DLD1 (cell line): ENCODE data around the gene MGAT4B.
"Not testable (repeated sequence)": the region's sequence is repeated elsewhere in the genome, so short reads cannot be mapped to it uniquely, and the experiment has no call there.

Experiments used
- in situ Hi-C: cut with HindIII; loops from 2 replicates; pipeline ENCODE4 v1.10.0; 2017; ENCODE audit warnings: low sequenced_read_pairs

Gene MGAT4B

DNA sequence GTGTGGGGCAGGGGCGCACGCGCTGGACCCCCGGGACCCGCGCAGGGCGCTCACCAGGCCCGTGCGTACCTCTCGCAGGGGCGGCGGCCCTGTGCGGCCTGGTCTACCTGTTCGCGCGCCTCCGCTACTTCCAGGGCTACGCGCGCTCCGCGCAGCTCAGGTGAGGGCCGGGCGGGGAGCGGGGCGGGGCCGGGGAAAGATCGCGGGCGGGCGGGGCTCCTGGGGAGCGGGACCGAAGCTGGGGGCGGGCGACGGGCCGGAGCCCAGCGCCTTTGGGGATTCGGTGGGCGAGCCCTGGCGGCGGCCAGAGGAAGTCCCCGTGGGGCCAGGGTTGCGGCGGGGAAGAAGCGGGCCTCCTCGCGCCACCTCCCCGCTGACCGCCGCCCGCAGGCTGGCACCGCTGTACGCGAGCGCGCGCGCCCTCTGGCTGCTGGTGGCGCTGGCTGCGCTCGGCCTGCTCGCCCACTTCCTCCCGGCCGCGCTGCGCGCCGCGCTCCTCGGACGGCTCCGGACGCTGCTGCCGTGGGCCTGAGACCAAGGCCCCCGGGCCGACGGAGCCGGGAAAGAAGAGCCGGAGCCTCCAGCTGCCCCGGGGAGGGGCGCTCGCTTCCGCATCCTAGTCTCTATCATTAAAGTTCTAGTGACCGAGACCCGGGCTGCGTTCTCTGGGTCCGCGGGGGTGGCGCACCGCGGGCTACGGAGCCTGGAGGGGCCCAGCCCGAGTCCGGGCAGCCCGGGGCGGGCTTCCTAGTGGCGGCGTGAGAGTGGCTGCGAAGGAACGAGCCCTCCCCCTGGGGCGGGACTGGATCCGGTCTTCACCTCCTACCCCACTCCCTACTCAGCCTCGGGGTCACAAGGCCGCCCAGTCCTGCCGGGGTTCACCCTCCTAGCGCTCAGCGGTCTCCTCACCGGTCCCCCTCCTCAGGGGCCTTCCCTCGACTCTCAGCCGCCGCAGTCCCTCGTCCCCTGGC lies 10.5 kb downstream of the MGAT4B start:
- in situ Hi-C loops: no loop called here

DNA sequence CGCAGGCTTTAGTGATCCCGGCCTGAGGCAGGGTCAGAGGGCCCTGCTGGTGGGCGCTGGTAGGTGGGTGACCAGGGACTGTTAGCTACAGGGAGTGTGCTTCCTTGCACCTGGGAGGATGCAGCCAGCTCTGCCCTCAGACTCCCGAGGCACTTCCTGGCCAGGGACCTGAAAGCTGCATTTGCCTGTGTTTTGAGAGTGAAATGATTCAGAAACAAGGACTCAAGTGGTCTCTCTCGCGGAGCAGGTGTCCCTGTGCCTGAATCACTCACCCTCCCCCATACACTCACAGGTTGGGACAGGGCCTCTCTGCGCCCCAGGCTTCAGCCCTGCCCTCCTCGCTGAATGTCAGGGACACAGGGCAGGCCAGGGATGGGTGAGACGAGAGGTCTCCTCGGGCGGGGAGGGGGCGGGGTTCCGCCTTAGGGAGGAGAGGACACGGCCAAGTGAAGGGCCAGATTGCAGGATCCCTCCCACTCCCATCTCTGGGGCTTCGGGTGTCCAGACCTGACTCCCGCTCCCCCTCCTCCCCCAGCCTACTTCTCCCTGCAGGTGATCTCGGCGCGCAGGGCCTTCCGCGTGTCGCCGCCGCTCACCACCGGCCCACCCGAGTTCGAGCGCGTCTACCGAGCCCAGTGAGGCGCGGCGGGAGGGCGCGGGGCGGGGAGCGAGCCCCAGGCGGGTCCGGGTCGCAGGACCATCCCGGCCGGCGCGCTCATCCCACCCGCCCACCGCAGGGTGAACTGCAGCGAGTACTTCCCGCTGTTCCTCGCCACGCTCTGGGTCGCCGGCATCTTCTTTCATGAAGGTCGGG lies 11.4 kb downstream of the MGAT4B start:
- in situ Hi-C loops: no loop called here

DNA sequence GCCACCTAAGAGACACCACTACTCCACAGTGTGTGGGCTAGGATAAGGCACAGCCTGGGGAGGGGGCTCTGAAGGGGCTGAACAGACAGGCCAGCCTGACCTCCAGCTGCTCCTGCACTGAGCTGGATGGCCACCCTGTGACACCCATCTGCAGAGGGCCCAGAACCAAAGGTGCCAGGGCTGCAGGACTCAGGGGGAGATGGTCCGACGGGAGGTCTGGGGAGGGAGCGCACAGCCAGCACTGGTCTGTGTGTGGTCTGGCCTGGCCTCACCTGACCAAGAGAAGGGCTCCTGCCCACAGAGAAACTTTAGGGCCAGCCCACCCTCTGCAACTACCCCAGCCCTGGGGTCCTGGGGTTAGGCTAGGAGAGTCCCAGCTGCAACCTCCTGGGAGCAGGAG lies 12.1 kb downstream of the MGAT4B start:
- in situ Hi-C loops: no loop called here

DNA sequence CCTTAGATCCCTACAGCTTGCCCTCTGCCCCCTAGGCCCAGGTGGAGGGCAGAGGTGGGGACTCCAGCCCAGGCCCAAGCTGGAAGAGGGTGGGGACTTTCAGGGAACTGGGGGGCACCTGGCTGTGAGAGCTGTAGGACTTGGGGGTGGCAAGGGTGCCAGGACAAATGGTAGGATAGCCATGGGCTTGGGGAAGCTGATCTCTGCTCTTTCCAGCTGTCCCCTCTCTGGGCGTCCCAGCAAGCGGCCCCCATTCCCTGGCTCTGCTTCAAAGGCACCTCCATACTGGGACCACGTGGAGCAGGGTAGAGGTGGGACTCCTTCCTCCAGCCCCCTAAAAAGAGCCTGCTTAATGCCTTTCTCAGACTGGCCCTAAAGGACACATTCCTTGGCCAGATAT lies 12.5 kb downstream of the MGAT4B start:
- in situ Hi-C loops: no loop called here

DNA sequence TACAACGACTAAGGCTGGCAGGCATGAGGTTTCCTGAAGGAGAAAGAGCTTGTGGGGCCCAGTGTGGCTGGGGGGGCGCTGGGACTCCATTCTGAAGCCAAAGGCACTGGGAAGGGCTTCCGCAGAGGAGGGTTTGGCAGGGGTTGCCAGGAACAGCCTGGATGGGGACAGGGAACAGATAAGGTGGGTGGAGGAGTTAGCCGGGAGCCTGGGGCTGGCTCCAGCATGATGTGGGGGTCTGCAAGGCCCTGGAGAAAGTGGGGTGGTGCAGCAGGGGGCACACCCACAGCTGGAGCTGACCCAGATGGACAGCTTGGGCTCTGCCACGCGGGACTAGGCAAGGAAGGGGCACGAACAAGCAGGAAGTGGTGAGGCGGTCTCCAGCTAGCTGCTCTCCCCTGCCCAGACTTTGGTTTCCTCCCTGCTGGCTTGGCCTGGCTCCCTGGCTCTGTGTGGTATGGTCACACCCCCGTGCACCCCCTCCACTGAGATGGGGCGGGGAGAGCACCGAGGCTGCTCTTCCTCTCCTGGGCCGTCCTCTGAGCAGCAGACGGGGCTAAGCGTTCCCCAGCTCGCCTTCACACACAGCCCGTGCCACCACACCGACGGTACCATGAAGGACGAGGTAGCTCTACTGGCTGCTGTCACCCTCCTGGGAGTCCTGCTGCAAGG lies 13.1 kb downstream of the MGAT4B start, which contains the start of gene LTC4S:
LTC4S (plus strand) TSS at position 519 of the 672 bp plus-strand sequence; CDS start at position 614, 95 bp downstream.
- in situ Hi-C loops: no loop called here

DNA sequence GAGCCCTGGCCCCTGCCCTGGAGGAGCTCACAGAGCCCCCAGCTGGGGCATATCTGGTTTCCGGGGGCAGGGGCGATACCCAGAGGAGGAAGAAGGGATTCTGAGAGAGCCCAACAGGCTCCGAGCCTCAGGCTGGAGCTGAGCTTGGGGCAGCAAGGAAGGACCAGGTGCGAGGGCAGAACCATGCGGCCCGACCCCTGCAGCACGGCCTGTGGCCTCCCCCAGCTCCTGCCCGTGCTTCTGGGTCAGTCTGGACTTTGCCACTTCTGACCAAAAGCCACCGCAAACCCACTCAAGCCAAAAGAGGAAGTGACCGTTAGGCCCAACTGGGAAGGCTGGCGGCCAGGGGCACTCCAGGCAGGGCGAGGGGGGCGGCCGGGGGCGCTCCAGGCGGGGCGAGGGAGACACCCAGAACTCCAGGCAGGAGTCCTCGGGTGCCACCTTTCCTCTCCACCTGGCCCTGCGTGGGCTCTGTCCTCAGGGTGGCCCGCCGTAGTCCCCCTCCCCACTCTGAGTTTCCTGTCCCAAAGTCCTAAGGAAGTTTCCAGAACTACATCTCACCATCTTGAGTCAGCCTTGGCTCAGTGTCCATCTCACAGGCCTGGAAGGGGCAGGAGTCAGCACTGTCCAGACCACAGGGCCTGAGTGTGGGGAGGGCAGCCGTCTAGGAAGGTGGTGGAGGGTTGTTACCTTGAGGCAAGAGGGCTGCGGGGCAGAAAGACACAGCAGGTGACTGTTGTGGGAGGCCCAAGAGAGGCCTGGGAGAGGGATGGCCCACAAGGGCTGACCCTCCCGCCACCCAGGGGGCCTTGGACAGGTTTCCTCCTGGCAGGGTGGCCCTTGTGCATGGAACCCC lies 13.8 kb downstream of the MGAT4B start:
- in situ Hi-C loops: no loop called here

DNA sequence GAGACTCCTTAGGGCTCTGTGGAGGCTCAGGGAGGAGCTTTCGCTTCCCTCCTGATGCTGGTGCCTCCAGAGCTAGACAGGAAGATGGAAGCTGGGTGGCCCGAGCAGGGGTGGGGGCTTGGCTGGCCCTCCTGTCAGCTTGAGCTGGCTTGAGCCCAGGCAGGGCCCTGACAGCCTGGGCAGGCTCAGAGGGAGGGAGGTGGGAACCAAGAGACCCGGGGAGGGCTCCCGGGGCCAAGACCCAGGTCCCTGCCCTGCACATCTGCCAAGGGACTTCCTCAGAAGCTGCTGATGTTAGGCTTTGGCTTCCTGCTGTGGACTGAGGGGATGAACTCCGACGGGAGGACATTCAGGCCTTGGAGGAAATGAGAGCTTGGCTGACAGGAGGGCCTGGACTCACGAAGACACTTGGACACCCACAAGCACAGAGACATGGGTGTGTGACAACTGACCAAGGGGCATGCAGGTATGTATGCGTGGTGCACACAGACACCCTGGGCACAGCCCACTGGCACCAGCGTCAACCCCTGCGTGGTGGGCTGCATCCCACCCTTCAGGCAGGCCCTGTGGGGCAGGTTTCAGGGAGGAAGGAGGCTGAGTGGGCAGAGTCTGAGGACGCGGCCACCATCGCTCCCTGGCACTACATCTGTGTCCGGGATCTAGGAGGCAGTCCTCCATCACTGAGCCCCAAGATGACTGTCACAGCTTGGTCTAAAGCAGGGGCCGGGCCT lies 14.6 kb downstream of the MGAT4B start:
- in situ Hi-C loops: no loop called here

DNA sequence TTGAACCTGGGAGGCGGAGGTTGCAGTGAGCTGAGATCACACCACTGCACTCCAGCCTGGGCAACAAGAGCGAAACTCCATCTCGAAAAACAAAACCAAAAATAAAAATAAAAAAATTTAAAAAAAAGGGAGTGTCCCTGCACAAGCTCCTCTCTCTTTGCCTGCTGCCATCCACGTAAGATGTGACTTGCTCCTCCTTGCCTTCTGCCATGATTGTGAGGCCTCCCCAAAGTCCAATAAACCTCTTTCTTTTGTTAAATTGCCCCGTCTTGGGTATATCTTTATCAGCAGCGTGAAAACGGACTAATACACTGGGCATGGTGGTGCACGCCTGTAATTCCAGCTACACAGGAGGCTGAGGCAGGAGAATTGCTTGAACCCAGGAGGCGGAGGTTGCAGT lies 17.4 kb downstream of the MGAT4B start:
- in situ Hi-C loops: not testable (repeated sequence)

DNA sequence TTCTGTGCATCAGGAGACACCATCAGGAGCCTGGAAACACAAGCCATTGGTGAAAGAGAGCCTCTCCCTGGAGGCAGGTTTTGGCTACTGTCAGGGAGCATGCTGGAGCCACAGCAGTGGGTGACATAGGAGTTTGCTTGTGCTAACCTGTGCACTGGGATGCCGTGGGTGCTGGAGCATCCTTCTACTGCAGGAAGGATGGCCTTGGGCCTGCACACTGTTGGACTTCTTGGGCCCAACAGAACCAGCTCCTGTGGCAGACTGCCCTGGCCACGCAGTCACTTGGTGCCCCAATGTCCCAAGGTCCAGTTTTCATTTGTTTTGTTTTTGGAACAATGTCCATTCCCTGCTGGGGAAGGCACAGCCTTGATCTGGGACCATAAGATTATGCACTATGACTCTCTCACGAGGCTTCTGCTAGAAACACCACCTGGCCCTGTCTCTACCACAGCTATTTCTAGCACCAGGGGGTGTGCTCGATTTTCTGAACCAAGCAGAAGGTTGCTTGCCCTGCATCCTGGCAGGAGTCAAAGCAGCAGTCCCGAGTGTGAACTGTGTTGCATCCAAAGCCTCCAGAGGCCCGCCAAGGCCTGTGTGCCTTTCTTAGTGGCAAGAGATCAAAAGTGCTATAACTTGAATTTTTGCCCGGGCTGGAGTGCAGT lies 18.3 kb downstream of the MGAT4B start:
- in situ Hi-C loops: no loop called here

DNA sequence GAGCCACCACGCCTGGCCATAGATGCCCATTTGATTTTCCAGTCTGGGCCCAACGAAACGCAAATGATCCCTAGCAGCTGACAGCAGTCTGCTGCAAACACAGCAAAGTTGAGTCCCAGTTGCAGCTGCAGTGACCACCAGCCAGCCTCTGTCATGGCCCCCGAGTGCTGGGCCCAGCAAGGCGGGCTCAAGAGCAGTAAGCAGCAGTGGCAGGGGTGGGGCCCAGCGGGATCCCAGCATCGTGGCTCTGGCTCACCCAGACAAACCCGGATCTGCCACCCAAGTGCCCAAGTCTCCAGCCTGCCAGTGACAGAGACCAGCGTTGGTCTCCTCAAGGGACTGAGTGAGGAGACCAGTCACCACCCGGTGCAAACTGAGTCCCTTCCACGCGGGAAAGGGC lies 19.8 kb downstream of the MGAT4B start:
- in situ Hi-C loops: no loop called here

DNA sequence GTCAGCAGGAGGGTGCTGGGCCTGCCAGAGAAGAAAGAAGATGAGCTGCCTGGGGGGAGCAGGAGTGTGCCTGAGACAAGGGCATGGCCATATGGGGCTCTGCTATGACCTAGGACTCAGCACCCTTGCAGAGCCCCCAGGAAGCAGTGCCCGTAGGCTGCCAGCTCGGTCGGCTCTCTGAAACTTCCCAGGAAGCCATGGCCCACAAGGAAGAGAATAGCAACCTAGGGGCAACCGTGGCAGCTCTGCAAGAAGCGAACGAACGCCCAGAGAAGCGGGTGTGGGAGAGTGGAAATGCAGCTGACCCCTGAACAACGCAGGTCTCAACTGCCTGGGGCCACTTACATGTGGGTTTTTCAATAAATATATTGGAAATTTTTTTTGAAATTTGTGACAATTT lies 23.5 kb downstream of the MGAT4B start:
- in situ Hi-C loops: no loop called here

DNA sequence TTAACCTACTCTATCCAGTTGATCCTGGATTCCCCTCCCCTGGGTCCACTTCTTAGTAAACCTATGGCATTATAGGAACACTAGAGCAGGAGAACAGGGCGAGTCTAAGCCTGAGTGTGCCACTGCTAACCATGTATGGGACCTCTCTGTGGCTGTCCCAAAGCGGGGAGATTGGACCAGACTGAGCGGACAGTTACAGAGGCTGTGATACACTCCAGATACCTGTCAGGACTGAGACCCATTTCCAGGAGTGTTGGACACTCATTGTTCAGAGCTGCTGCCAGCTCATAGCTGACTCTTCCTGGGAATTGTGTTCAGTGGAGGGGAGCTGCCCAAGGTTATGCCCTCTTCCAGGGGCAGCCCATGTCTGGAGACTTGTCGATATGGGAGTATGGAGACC lies 24.8 kb downstream of the MGAT4B start:
- in situ Hi-C loops: no loop called here

DNA sequence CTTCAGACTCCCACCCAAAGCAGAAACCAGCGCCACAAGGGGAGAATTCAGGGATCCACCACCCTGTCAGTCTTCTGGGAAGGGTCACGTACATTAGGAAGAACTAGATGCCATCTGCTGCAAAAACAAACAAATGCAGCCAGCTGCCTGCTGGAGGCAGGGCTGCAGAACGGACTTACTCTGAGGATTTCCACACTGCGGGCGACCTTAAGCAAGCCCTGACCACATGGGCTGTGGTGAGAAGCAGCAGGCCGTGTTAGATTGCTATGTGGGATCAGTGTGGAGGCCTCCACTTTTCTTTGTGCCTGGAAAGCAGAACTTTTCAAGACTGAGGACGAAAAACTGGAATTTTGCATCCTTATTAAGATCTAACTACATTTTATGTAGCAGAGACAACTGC lies 26.3 kb downstream of the MGAT4B start:
- in situ Hi-C loops: no loop called here

DNA sequence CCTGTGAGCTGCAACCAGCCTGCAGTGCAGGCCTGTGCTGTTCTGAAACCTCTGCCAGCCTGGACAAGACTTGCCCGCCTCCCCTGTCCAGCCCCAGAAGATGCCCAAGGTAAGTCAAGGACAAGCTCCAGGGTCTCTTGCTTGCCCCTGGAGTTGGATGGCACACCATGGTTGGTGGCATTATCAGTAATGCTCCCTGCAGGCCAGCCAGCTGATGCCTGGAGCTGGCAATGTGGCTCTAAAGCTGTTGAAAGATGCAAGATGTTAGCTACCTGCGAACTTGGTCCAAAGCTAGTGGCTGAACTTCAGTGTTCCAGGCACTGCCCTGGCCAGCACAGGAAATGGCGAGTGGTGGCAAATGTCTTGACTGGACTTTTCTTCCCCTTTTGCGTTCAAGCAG lies 26.8 kb downstream of the MGAT4B start:
- in situ Hi-C loops: no loop called here

DNA sequence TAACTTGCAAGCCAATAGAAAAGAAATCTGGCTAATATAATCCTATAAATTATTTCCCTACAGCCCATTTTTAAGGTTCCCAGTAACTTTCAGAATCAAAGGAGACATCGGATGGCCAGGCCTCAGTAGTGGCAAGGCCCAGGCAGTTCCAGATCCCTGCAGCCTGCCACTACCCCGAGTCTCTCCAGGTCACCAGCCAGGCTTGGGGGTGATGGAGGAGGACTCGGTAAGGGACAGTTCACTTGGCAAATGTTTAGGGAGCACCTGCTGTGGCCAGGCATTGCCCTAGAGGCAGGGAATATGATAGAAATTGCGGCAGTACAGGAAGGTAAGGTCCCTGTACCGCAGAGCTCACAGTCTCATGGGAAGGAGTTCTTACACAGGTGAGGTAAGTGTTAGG lies 28.1 kb downstream of the MGAT4B start:
- in situ Hi-C loops: no loop called here

DNA sequence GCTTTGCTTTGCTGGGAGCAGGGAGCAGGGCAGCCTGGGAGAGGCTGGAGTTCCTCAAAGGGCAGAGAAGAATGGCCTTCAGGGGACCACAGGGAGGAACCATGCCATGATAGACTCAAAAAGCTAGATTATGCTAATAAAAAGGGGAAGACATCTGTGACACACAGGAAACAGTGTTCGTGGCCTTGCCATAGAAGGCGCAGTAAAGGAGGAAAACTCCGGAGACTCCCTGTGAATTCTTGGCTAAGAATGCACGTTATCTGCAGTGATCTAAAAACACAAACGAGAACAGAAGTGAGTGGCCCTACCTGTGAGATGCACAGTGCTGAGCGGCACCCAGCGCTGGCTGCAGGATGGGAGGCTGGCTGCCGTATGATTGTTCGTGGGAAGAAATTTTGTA lies 28.8 kb downstream of the MGAT4B start:
- in situ Hi-C loops: no loop called here

DNA sequence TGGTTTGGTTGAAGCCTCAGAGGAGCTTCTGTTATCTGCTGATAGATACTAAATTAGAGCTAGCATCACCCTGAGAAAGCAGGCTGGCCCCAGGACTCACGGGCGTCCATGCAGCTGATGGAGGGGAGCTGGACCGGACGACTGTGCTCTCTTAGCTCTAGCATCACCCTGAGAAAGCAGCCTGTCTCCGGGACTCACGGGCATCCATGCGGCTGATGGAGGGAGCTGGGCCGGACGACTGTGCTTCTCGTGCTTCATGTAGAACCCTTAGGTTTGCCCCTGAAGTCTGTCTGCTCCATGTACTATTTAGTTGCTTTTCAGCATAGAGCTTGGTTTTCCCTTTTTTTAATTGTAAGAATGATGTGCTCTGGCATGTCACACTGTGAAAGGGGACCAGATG lies 29.2 kb downstream of the MGAT4B start:
- in situ Hi-C loops: no loop called here

DNA sequence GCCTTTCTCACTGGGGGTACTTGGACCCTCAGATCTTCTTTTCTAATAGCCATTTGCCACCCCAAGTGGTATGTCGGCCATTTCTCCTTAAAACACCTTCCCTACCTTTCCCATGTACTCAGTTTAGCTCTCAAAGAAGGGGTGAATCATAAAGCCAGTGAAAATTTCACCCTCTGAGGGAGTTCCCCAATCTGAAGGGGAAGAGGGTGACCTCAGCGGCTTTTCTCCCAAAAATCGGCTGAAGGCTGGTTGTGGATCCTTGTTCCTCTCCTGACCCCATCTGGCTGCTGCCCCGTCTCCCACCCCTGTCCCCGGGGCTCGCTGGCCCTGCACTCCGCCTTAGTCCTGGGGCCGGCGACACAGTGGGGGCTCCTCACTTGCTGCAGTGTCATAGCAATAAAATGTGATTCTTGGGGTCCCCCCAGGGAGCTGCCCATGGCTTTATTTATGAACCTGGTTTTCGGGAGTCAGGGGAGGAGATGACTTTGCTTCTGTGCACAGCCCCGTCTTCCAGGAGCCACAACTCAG lies 30.2 kb downstream of the MGAT4B start:
- in situ Hi-C loops: no loop called here

DNA sequence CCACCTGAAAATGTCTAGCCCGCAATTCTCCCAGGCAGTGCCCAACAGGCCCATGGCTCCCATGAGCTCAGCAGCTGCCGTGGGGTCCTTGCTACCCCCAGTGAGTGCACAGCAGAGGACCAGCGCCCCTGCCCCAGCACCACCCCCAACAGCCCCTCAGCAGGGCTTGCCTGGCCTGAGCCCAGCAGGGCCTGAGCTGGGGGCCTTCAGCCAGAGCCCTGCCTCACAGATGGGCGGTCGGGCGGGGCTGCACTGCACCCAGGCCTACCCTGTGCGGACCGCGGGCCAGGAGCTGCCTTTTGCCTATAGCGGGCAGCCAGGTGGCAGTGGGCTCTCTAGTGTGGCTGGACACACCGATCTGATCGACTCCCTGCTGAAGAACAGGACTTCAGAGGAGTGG lies 32.2 kb downstream of the MGAT4B start:
- in situ Hi-C loops: no loop called here
